Prostate gland (tissue), 2 donors: ENCODE data around the gene INTS2. TPM values are rescaled to one million over a fixed set of nuclear protein-coding genes. Genes with fewer than 3 reads are reported as not detected.

ENCODE experiments used
- DNase-seq: peaks from one replicate; pipeline ENCODE4 v3.0.0-alpha.2; 2019; ENCODE audit warnings: low spot score
- H3K27ac ChIP-seq, 2 donors: fragments of 200-600 bp; sonication (generic); 2 replicates each; pipeline ENCODE4 v1.5.1; 2017 to 2019
- H3K27me3 ChIP-seq: fragments of 200-600 bp; sonication (generic); replicated peaks from 2 replicates; pipeline ENCODE4 v1.5.1; 2019; ENCODE audit not compliant: insufficient read depth
- H3K36me3 ChIP-seq, 2 donors: fragments of 200-600 bp; sonication (generic); 1 replicate in 1 of 2; 2 replicates in 1 of 2; pipeline versions ENCODE4 v1.5.1 to v1.8.1; 2017 to 2019
- H3K4me1 ChIP-seq: fragments of 200-600 bp; sonication (generic); replicated peaks from 2 replicates; pipeline ENCODE4 v1.5.1; 2019
- H3K4me3 ChIP-seq, 2 donors: fragments of 200-600 bp; sonication (generic); 2 replicates each; pipeline ENCODE4 v1.5.1; 2017 to 2019
- H3K9me3 ChIP-seq: fragments of 200-600 bp; sonication (generic); 2 replicates; pipeline ENCODE4 v1.5.1; 2017
- CTCF ChIP-seq, 4 experiments: fragments of 200-600 bp in 2 of 4; fragments of 450-650 bp in 2 of 4; sonication (generic) in 2 of 4; IDR thresholded peaks; 1 replicate in 3 of 4; 2 replicates in 1 of 4; pipeline ENCODE4 v1.5.1; 2016 to 2019; ENCODE audit warnings: antibody characterized with exemption in 4 of 4, mild to moderate bottlenecking in 2 of 4, moderate library complexity in 2 of 4
- POLR2A ChIP-seq: fragments of 450-650 bp; IDR thresholded peaks from one replicate; pipeline ENCODE4 v1.6.1; 2016; ENCODE audit warnings: antibody characterized with exemption, mild to moderate bottlenecking
- POLR2AphosphoS5 ChIP-seq: sonication (generic); formaldehyde crosslinking; IDR thresholded peaks from one replicate; pipeline ENCODE4 v1.6.1; 2017; ENCODE audit warnings: antibody characterized with exemption
- WGBS: methylation state at CpG from one replicate; pipeline ENCODE4 v1.1.5; 2018; 5-methylcytosine and 5-hydroxymethylcytosine counted together
- intact Hi-C: fragments of 100-400 bp; cut with DNase I; formaldehyde crosslinking; loops from one replicate; pipeline ENCODE4 v1.14.2; 2022
- total RNA-seq, 2 donors: library from RNA; depleted of rRNA; stranded (reverse); fragments of >200 nt; gene quantifications; one replicate each; pipeline ENCODE4 v1.1.0, GENCODE V29; 2016

INTS2 gene
- total RNA-seq, 2 donors from 2014 or later = 11.7 to 21.9 TPM

GRCh38 chr17:61875285-61875684 lies 52.5 kb downstream of the INTS2 start:
- Histone ChIP-seq H3K9me3 (no peaks in the 10 kb centered on the region), H3K4me3 (no peak overlapping the region), H3K27me3 (no peaks in the 10 kb centered on the region), H3K4me1 (no peaks in the 10 kb centered on the region), H3K27ac (no peak overlapping the region), H3K36me3 (no peaks in the 10 kb centered on the region)
- intact Hi-C loops = no loop called here
- TF ChIP-seq CTCF (IDR thresholded peaks at IDR 0.05) = no peak
- TF ChIP-seq POLR2AphosphoS5 = no peak
- TF ChIP-seq POLR2A = no peak
- WGBS = 59% methylated on average over 1 of the region's 1 CpG
- DNase-seq = no peak

- H3K27ac ChIP-seq = no peak overlapping the region
- TF ChIP-seq CTCF (IDR thresholded peaks at IDR 0.05) (no peak), POLR2AphosphoS5 (no peak), POLR2A (no peak)
- H3K27me3 ChIP-seq = no peaks in the 10 kb centered on the region
- DNase-seq = no peak
- 72% methylated on average over 2 of the region's 2 CpGs for WGBS
- H3K9me3 ChIP-seq = no peaks in the 10 kb centered on the region
- intact Hi-C loops = no loop called here
- H3K4me1 ChIP-seq = no peaks in the 10 kb centered on the region
- H3K36me3 ChIP-seq = no peaks in the 10 kb centered on the region
- H3K4me3 ChIP-seq = no peak overlapping the region
These were observed 53.7 kb downstream of the INTS2 start for GRCh38 chr17:61874075-61874474.

GRCh38 chr17:61872099-61872498 lies 55.7 kb downstream of the INTS2 start:
- no peaks in the 10 kb centered on the region for H3K9me3 ChIP-seq
- no peaks in the 10 kb centered on the region for H3K27me3 ChIP-seq
- H3K4me3 ChIP-seq = no peak overlapping the region
- TF ChIP-seq CTCF (IDR thresholded peaks at IDR 0.05) = no peak
- TF ChIP-seq POLR2A = no peak
- no peak for TF ChIP-seq POLR2AphosphoS5
- intact Hi-C loops = no loop called here
- WGBS = 97% methylated on average over 3 of the region's 3 CpGs
- no peaks in the 10 kb centered on the region for H3K4me1 ChIP-seq
- no peak overlapping the region for H3K27ac ChIP-seq
- no peaks in the 10 kb centered on the region for H3K36me3 ChIP-seq
- DNase-seq = no peak

- Histone ChIP-seq H3K9me3 (no peaks in the 10 kb centered on the region), H3K4me1 (no peaks in the 10 kb centered on the region), H3K27ac (no peak overlapping the region), H3K27me3 (no peaks in the 10 kb centered on the region), H3K36me3 (no peaks in the 10 kb centered on the region), H3K4me3 (no peak overlapping the region)
- WGBS = 97% methylated on average over 3 of the region's 3 CpGs
- no peak for TF ChIP-seq POLR2A
- TF ChIP-seq CTCF (IDR thresholded peaks at IDR 0.05) = no peak
- no peak for TF ChIP-seq POLR2AphosphoS5
- intact Hi-C loops = no loop called here
- DNase-seq = no peak
These were observed 58.6 kb downstream of the INTS2 start for GRCh38 chr17:61869138-61869537.

GRCh38 chr17:61868074-61868473 lies 59.7 kb downstream of the INTS2 start:
- no peak for DNase-seq
- Histone ChIP-seq H3K4me1 (no peaks in the 10 kb centered on the region), H3K36me3 (no peaks in the 10 kb centered on the region), H3K4me3 (no peak overlapping the region), H3K27me3 (no peaks in the 10 kb centered on the region), H3K9me3 (no peaks in the 10 kb centered on the region), H3K27ac (no peak overlapping the region)
- intact Hi-C loops = no loop called here
- TF ChIP-seq CTCF (IDR thresholded peaks at IDR 0.05) (no peak), POLR2A (no peak), POLR2AphosphoS5 (no peak)
- WGBS = 95% methylated on average over 2 of the region's 2 CpGs
